HepG2 (cell line): ENCODE results near the gene CCL19. TPM values are rescaled to one million over a fixed set of nuclear protein-coding genes. Genes with fewer than 3 reads are reported as not detected.

Source experiments
- AGO1 ChIP-seq: fragments of 200-400 bp; formaldehyde crosslinking; IDR thresholded peaks from 2 replicates; pipeline ENCODE4 v1.6.1; 2017; ENCODE audit warnings: mild to moderate bottlenecking, low read depth, low read length, moderate library complexity; ENCODE audit not compliant: poor library complexity, severe bottlenecking
- CENPX ChIP-seq: sonication (generic); formaldehyde crosslinking; IDR thresholded peaks from 2 replicates; pipeline ENCODE4 v1.9.0; 2021; ENCODE audit warnings: mild to moderate bottlenecking, missing genetic modification reagents, moderate library complexity
- ELK4 ChIP-seq: sonication (generic); formaldehyde crosslinking; IDR thresholded peaks from 2 replicates; pipeline ENCODE4 v1.9.0; 2021; ENCODE audit warnings: missing genetic modification reagents, borderline replicate concordance
- HHEX ChIP-seq: IDR thresholded peaks from 2 replicates; pipeline ENCODE4 v1.6.1; 2016; ENCODE audit warnings: control low read depth
- MAF1 ChIP-seq: sonication (generic); formaldehyde crosslinking; IDR thresholded peaks from 2 replicates; pipeline ENCODE4 v1.5.0; 2020; ENCODE audit warnings: missing genetic modification reagents, borderline replicate concordance
- MATR3 ChIP-seq: sonication (generic); formaldehyde crosslinking; IDR thresholded peaks from 2 replicates; pipeline ENCODE4 v1.4.0; 2020; ENCODE audit warnings: missing genetic modification reagents
- MXD1 ChIP-seq: sonication (generic); formaldehyde crosslinking; IDR thresholded peaks from 2 replicates; pipeline ENCODE4 v1.4.0; 2020; ENCODE audit warnings: mild to moderate bottlenecking, missing genetic modification reagents
- NAIF1 ChIP-seq: sonication (generic); formaldehyde crosslinking; IDR thresholded peaks from 2 replicates; pipeline ENCODE4 v1.5.0; 2020; ENCODE audit warnings: mild to moderate bottlenecking, missing genetic modification reagents, borderline replicate concordance
- NFE2L2 ChIP-seq: fragments of 150-350 bp; IDR thresholded peaks from 2 replicates; pipeline ENCODE4 v1.6.1; 2014; ENCODE audit warnings: low read length
- SMAD1 ChIP-seq: sonication (generic); formaldehyde crosslinking; IDR thresholded peaks from 2 replicates; pipeline ENCODE4 v1.4.0; 2020; ENCODE audit warnings: missing genetic modification reagents, low read depth, mild to moderate bottlenecking, borderline replicate concordance
- SP2 ChIP-seq: sonication (generic); formaldehyde crosslinking; IDR thresholded peaks from 2 replicates; pipeline ENCODE4 v1.5.1; 2020; ENCODE audit warnings: mild to moderate bottlenecking, missing genetic modification reagents
- TBX3 ChIP-seq: fragments of 450-650 bp; IDR thresholded peaks from 2 replicates; pipeline ENCODE4 v1.6.1; 2017; ENCODE audit warnings: antibody characterized with exemption, mild to moderate bottlenecking, inconsistent platforms, borderline replicate concordance
- ZBTB33 ChIP-seq: sonication (generic); formaldehyde crosslinking; IDR thresholded peaks from 2 replicates; pipeline ENCODE4 v1.4.0; 2020; ENCODE audit warnings: missing genetic modification reagents
- ZFAT ChIP-seq: sonication (generic); formaldehyde crosslinking; conservative IDR thresholded peaks from 2 replicates; pipeline ENCODE4 v1.8.1; 2023; ENCODE audit warnings: missing genetic modification reagents, inconsistent platforms
- ZNF616 ChIP-seq: sonication (generic); formaldehyde crosslinking; IDR thresholded peaks from 2 replicates; pipeline ENCODE4 v1.5.0; 2020; ENCODE audit warnings: low read depth, mild to moderate bottlenecking, missing genetic modification reagents
- ZNF7 ChIP-seq: IDR thresholded peaks from 2 replicates; pipeline ENCODE4 v1.6.1; 2016; ENCODE audit warnings: missing biosample characterization, missing genetic modification reagents
- ZNF776 ChIP-seq: sonication (generic); formaldehyde crosslinking; IDR thresholded peaks from 2 replicates; pipeline ENCODE4 v1.4.0; 2020; ENCODE audit warnings: mild to moderate bottlenecking, missing genetic modification reagents
- ZSCAN21 ChIP-seq: sonication (generic); formaldehyde crosslinking; IDR thresholded peaks from 2 replicates; pipeline ENCODE4 v1.8.0; 2022; ENCODE audit warnings: mild to moderate bottlenecking, missing genetic modification reagents, moderate library complexity, borderline replicate concordance
- polyA plus RNA-seq, 8 experiments: library from polyadenylated mRNA; depleted of rRNA in 3 of 8; stranded (reverse) in 7 of 8; unstranded in 1 of 8; fragments of >200 nt; fragmentation: Illumina TruSeq in 4 of 8; extraction: Trizol in 4 of 8; gene quantifications; 2 replicates each; pipeline versions ENCODE4 v1.2.1 to v1.2.3, GENCODE V29; 2011 to 2016; ENCODE audit warnings: low read depth in 4 of 8, missing spikeins in 1 of 8, mixed read lengths in 1 of 8; ENCODE audit not compliant: insufficient read depth in 1 of 8
- total RNA-seq, 5 experiments: library from RNA; depleted of rRNA; stranded (reverse); fragments of >200 nt; fragmentation: Illumina TruSeq; extraction: Trizol; gene quantifications; 2 replicates each; pipeline ENCODE4 v1.2.3, GENCODE V29; 2016; ENCODE audit warnings: low read depth in 1 of 5
- TF ChIP-seq, protein P1 (sequence below): IDR thresholded peaks from 2 replicates; pipeline ENCODE4 v1.6.1; 2012; ENCODE audit warnings: inconsistent platforms
- TF ChIP-seq, protein P2 (sequence below): sonication (generic); formaldehyde crosslinking; IDR thresholded peaks from 2 replicates; pipeline ENCODE4 v1.4.0; 2020; ENCODE audit warnings: mild to moderate bottlenecking, missing genetic modification reagents
- TF ChIP-seq, protein P3 (sequence below): IDR thresholded peaks from 2 replicates; pipeline ENCODE4 v1.6.1; 2012; ENCODE audit warnings: low read length, improper control_type of control experiment

Gene CCL19
- total and polyA plus RNA-seq, 2 of the 13 experiments (the other 11 are each of a cell fraction or from before 2014, with no cell fraction given) = not detected

DNA sequence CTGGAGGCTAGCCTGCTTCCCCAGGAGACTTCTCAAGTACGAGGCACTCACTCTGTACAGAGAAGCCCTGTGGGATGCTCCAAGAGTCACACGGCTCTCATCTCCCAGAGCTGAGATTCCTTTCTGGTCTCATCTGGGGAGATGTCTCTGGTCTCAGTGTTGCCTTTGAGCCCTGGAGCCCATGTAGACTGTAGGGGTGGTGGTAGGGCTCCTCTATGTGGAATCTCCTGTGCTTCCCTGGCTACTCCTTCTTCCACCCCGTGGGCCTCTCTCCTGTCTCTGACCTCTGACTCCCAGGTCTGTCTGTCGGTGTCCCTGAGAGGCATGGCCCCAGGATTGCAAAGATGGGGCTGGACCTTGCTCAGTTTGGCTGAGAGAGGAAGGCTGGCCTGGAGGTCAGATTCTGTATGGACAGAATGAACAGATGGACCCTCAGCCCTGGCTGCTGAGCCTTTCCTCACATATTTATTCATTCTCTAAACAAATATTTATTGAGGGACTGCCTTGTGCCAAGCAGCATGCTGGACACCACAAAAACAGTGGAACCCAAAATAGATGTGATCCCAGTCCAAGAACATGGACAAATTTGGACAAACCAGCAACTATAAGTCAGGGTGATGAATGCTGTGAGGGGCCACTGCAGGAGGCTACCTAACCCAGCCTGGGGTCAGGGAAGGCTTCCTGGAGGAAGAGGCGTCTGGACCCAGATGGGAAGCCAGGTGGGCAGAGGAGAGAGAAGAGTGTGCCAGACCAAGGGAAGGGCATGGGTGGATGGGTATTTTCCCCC is 2.6 kb downstream of the CCL19 start (continued):
- TF ChIP-seq MXD1 = no peak
- no peak for TF ChIP-seq CENPX
- no peak for TF ChIP-seq AGO1
- TF ChIP-seq SP2 = no peak
- no peak for TF ChIP-seq ZSCAN21 (CRISPR knock-in tag)
- no peak for TF ChIP-seq ELK4 (CRISPR knock-in tag)
- no peak for TF ChIP-seq ZNF616 (CRISPR knock-in tag)
- TF ChIP-seq, protein P1, sequence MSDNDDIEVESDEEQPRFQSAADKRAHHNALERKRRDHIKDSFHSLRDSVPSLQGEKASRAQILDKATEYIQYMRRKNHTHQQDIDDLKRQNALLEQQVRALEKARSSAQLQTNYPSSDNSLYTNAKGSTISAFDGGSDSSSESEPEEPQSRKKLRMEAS = peak; percentile 58; the same call in 1 of the 2 replicates
- TF ChIP-seq, protein P2, sequence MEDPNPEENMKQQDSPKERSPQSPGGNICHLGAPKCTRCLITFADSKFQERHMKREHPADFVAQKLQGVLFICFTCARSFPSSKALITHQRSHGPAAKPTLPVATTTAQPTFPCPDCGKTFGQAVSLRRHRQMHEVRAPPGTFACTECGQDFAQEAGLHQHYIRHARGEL (CRISPR knock-in tag) = no peak
- TF ChIP-seq ZNF776 = no peak
- no peak for TF ChIP-seq ZNF7 (CRISPR knock-in tag)
- no peak for TF ChIP-seq NFE2L2
- TF ChIP-seq TBX3 = no peak
- TF ChIP-seq MAF1 (CRISPR knock-in tag) = no peak
- TF ChIP-seq HHEX = peak; percentile 51; the same call in 1 of the 2 replicates
- no peak for TF ChIP-seq ZBTB33 (CRISPR knock-in tag)
- TF ChIP-seq ZFAT (CRISPR knock-in tag) = no peak
- TF ChIP-seq NAIF1 (CRISPR knock-in tag) = no peak
- TF ChIP-seq SMAD1 (CRISPR knock-in tag) = no peak
- TF ChIP-seq, protein P3, sequence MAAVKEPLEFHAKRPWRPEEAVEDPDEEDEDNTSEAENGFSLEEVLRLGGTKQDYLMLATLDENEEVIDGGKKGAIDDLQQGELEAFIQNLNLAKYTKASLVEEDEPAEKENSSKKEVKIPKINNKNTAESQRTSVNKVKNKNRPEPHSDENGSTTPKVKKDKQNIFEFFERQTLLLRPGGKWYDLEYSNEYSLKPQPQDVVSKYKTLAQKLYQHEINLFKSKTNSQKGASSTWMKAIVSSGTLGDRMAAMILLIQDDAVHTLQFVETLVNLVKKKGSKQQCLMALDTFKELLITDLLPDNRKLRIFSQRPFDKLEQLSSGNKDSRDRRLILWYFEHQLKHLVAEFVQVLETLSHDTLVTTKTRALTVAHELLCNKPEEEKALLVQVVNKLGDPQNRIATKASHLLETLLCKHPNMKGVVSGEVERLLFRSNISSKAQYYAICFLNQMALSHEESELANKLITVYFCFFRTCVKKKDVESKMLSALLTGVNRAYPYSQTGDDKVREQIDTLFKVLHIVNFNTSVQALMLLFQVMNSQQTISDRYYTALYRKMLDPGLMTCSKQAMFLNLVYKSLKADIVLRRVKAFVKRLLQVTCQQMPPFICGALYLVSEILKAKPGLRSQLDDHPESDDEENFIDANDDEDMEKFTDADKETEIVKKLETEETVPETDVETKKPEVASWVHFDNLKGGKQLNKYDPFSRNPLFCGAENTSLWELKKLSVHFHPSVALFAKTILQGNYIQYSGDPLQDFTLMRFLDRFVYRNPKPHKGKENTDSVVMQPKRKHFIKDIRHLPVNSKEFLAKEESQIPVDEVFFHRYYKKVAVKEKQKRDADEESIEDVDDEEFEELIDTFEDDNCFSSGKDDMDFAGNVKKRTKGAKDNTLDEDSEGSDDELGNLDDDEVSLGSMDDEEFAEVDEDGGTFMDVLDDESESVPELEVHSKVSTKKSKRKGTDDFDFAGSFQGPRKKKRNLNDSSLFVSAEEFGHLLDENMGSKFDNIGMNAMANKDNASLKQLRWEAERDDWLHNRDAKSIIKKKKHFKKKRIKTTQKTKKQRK = no peak
- TF ChIP-seq MATR3 (CRISPR knock-in tag) = no peak
